GM18951 (cell line): ENCODE measurements around the gene CHCHD6.

Experiments used
- POLR2A ChIP-seq: IDR thresholded peaks from 4 replicates; pipeline ENCODE4 v1.6.1; 2011; ENCODE audit warnings: mild to moderate bottlenecking; ENCODE audit not compliant: insufficient read length, insufficient read depth; ENCODE audit errors: extremely low read depth
- in situ Hi-C: fragments of 300-500 bp; cut with MboI; formaldehyde crosslinking; loops from one replicate; pipeline ENCODE4 v1.12.0; 2022; ENCODE audit warnings: low sequenced_read_pairs, mixed read lengths, inconsistent platforms; ENCODE audit not compliant: unreplicated experiment

CHCHD6 gene

GRCh38 chr3:127003601-127004280 lies 299.7 kb downstream of the CHCHD6 start:
- TF ChIP-seq POLR2A = no peak
- in situ Hi-C loops = no loop called here

GRCh38 chr3:127004641-127005397 lies 300.8 kb downstream of the CHCHD6 start:
- no peak for TF ChIP-seq POLR2A
- in situ Hi-C loops = no loop called here

GRCh38 chr3:127005864-127006500 lies 301.9 kb downstream of the CHCHD6 start:
- in situ Hi-C loops = no loop called here
- no peak for TF ChIP-seq POLR2A

GRCh38 chr3:127006781-127007436 lies 302.9 kb downstream of the CHCHD6 start:
- in situ Hi-C loops = no loop called here
- TF ChIP-seq POLR2A = no peak

GRCh38 chr3:127008236-127008635 lies 304.2 kb downstream of the CHCHD6 start:
- in situ Hi-C loops = no loop called here
- no peak for TF ChIP-seq POLR2A

GRCh38 chr3:127009531-127009930 lies 305.5 kb downstream of the CHCHD6 start:
- in situ Hi-C loops = no loop called here

More at GRCh38 chr3:127009531-127009930, 305.5 kb downstream of the CHCHD6 start:
- TF ChIP-seq POLR2A = no peak
